BJ (cell line): Measurements from ENCODE around the gene EMILIN1. TPM values are rescaled to one million over a fixed set of nuclear protein-coding genes. Genes with fewer than 3 reads are reported as not detected.

ENCODE experiments used
- CTCF ChIA-PET: fragments of 350-600 bp; formaldehyde crosslinking; extraction: SDS; loops from one replicate; lab custom pipeline; 2021; ENCODE audit warnings: antibody characterized with exemption, inconsistent platforms; lab: Yijun Ruan, JAX
- POLR2A ChIA-PET: fragments of 300-600 bp; sonication (Branson Sonifier 250); formaldehyde crosslinking; extraction: SDS; loops from one replicate; lab custom pipeline; 2021; ENCODE audit warnings: antibody characterized with exemption; lab: Charles Lee
- DNase-seq: peaks from one replicate; pipeline ENCODE4 v3.0.0-alpha.2; 2011; ENCODE audit warnings: low read depth
- H3K27me3 ChIP-seq: 2 replicates; pipeline ENCODE4 v1.6.0; 2011; ENCODE audit warnings: low read length; ENCODE audit not compliant: control insufficient read depth, insufficient read depth
- H3K36me3 ChIP-seq: 2 replicates; pipeline ENCODE4 v1.5.1; 2011; ENCODE audit warnings: low read length; ENCODE audit not compliant: control insufficient read depth, insufficient read depth
- H3K4me3 ChIP-seq: 2 replicates; pipeline ENCODE4 v1.5.1; 2011; ENCODE audit warnings: low read depth, mild to moderate bottlenecking, control low read depth, low read length
- polyA plus RNA-seq: library from polyadenylated mRNA; depleted of rRNA; stranded (reverse); fragments of >200 nt; gene quantifications from 2 replicates; pipeline ENCODE4 v1.2.3, GENCODE V29; 2011
- TF ChIP-seq, protein P1 (sequence below): IDR thresholded peaks from 2 replicates; pipeline ENCODE4 v1.5.1; 2011; ENCODE audit warnings: low read depth, mild to moderate bottlenecking, control low read depth, inconsistent platforms, low read length, moderate library complexity; ENCODE audit not compliant: insufficient read depth

Gene EMILIN1
- polyA plus RNA-seq, 1 experiment, result 81.3 TPM

GRCh38 chr2:27082773-27083409 is 4.5 kb downstream of the EMILIN1 start:
- TF ChIP-seq, protein P1, sequence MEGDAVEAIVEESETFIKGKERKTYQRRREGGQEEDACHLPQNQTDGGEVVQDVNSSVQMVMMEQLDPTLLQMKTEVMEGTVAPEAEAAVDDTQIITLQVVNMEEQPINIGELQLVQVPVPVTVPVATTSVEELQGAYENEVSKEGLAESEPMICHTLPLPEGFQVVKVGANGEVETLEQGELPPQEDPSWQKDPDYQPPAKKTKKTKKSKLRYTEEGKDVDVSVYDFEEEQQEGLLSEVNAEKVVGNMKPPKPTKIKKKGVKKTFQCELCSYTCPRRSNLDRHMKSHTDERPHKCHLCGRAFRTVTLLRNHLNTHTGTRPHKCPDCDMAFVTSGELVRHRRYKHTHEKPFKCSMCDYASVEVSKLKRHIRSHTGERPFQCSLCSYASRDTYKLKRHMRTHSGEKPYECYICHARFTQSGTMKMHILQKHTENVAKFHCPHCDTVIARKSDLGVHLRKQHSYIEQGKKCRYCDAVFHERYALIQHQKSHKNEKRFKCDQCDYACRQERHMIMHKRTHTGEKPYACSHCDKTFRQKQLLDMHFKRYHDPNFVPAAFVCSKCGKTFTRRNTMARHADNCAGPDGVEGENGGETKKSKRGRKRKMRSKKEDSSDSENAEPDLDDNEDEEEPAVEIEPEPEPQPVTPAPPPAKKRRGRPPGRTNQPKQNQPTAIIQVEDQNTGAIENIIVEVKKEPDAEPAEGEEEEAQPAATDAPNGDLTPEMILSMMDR, result no peak
- no peaks in the 10 kb centered on the region for H3K27me3 ChIP-seq
- ChIA-PET POLR2A (interaction anchor here (0.8 kb wide), 1 partner anchor 61 kb away, joined by 3 read pairs; no protein-coding TSS in a partner anchor), CTCF (interaction anchor here (1.0 to 2.2 kb wide), 6 partner anchors 10 to 220 kb away, joined by 3 to 8 read pairs (median 4); no protein-coding TSS in a partner anchor)
- no peak for DNase-seq
- no peak overlapping the region for H3K4me3 ChIP-seq
- peaks cover 17% of the 10 kb centered on the region for H3K36me3 ChIP-seq

GRCh38 chr2:27083410-27084296 is 5.2 kb downstream of the EMILIN1 start:
- ChIA-PET POLR2A (interaction anchor here (0.8 kb wide), 1 partner anchor 62 kb away, joined by 3 read pairs; no protein-coding TSS in a partner anchor), CTCF (interaction anchor here (1.0 to 2.2 kb wide), 5 partner anchors 10 to 220 kb away, joined by 3 to 8 read pairs (median 4); no protein-coding TSS in a partner anchor)
- Histone ChIP-seq H3K27me3 (no peaks in the 10 kb centered on the region), H3K36me3 (peaks cover 17% of the 10 kb centered on the region), H3K4me3 (no peak overlapping the region)
- DNase-seq, result no peak
- TF ChIP-seq, protein P1, result no peak

- Histone ChIP-seq H3K27me3 (no peaks in the 10 kb centered on the region), H3K36me3 (peaks cover 17% of the 10 kb centered on the region), H3K4me3 (no peak overlapping the region)
- POLR2A ChIA-PET, result no interaction called here
- TF ChIP-seq, protein P1, result no peak
- DNase-seq, result no peak
- CTCF ChIA-PET, result interaction anchor here (0.9 to 3.0 kb wide), 11 partner anchors 11 to 219 kb away, joined by 3 to 30 read pairs (median 3); no protein-coding TSS in a partner anchor
Observed at GRCh38 chr2:27084297-27085061, 6.1 kb downstream of the EMILIN1 start.

DNA sequence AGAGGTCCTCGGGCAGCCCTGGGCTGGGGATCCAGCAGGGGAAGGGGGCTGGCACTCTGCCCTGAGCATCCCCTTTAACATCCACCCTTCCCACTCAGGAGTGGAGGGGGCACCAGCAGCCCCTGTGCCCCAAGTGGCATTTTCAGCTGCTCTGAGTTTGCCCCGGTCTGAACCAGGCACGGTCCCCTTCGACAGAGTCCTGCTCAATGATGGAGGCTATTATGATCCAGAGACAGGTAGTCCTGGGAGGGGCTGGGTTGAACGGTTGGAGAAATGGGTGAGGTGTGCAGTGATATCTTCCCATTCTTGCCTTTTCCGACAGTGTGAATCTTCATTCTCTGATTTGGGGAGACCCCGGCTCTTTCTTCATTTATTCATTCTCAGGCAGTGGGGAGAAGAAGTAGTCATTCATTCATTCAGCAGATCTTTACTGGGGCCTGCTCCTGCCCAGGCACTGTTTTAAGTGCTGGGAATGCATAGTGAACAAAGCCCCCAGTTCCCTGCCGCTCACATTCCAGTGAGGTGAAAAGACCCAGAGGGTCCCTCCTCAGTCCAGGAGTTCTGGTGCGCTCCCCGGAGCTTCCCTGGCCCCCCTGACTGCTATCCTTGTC is 6.8 kb downstream of the EMILIN1 start:
- no peak for DNase-seq
- TF ChIP-seq, protein P1, result no peak
- Histone ChIP-seq H3K36me3 (peaks cover 17% of the 10 kb centered on the region), H3K4me3 (peak overlapping the region; percentile 49; the same call in 1 of the 2 replicates), H3K27me3 (no peaks in the 10 kb centered on the region)
- POLR2A ChIA-PET, result no interaction called here
- CTCF ChIA-PET, result interaction anchor here (0.5 to 3.0 kb wide), 15 partner anchors 11 to 130 kb away, joined by 3 to 30 read pairs (median 3); no protein-coding TSS in a partner anchor
